H1 (cell line): ENCODE measurements around the gene TRIM67. TPM values are rescaled to one million over a fixed set of nuclear protein-coding genes. Genes with fewer than 3 reads are reported as not detected.
"Not testable (repeated sequence)": the region's sequence is repeated elsewhere in the genome, so short reads cannot be mapped to it uniquely, and the experiment has no call there.

Experiments used
- CTCF ChIA-PET: fragments of 300-600 bp; sonication (Branson Sonifier 250); formaldehyde crosslinking; loops from one replicate; lab custom pipeline; 2021; ENCODE audit not compliant: partially characterized antibody; lab: Charles Lee
- POLR2A ChIA-PET: fragments of 300-600 bp; sonication (Branson Sonifier 250); formaldehyde crosslinking; loops from one replicate; lab custom pipeline; 2021; ENCODE audit warnings: inconsistent platforms; ENCODE audit not compliant: partially characterized antibody; lab: Charles Lee
- DNase-seq, 2 experiments: peaks; one replicate each; pipeline versions ENCODE4 v3.0.0 to v3.0.0-alpha.2; 2010 to 2022; ENCODE audit warnings: low spot score in 2 of 2, low read depth in 1 of 2, mixed read lengths in 1 of 2
- FAIRE-seq: peaks from 2 replicates; lab custom pipeline; 2011; peaks lifted over from hg19 to GRCh38; lab: Jason Lieb, UNC
- H2AFZ ChIP-seq: 2 replicates; pipeline ENCODE4 v1.8.1; 2012; ENCODE audit warnings: low read length, inconsistent platforms
- H2AK5ac ChIP-seq: 2 replicates; pipeline ENCODE4 v1.6.1; 2013; ENCODE audit warnings: low read depth, low read length
- H2BK120ac ChIP-seq: replicated peaks from 2 replicates; pipeline ENCODE3; 2013; ENCODE audit warnings: low read depth, low read length, inconsistent platforms
- H2BK12ac ChIP-seq: 2 replicates; pipeline ENCODE4 v1.6.1; 2013; ENCODE audit warnings: low read depth, low read length
- H2BK15ac ChIP-seq: 2 replicates; pipeline ENCODE4 v1.6.1; 2013; ENCODE audit warnings: low read length
- H2BK20ac ChIP-seq: 2 replicates; pipeline ENCODE4 v1.6.1; 2013; ENCODE audit warnings: low read length
- H2BK5ac ChIP-seq: 2 replicates; pipeline ENCODE4 v1.6.1; 2013; ENCODE audit warnings: low read depth, low read length
- H3K14ac ChIP-seq: 2 replicates; pipeline ENCODE4 v1.6.1; 2013; ENCODE audit warnings: inconsistent platforms; ENCODE audit not compliant: insufficient read length
- H3K18ac ChIP-seq: 2 replicates; pipeline ENCODE4 v1.6.1; 2013; ENCODE audit warnings: low read length; ENCODE audit errors: extremely low read depth
- H3K23ac ChIP-seq: 2 replicates; pipeline ENCODE4 v1.6.1; 2013; ENCODE audit warnings: inconsistent platforms; ENCODE audit not compliant: insufficient read length
- H3K23me2 ChIP-seq: 2 replicates; pipeline ENCODE4 v1.6.1; 2013; ENCODE audit warnings: low read depth, low read length
- H3K27ac ChIP-seq: 2 replicates; pipeline ENCODE4 v1.6.1; 2011; ENCODE audit warnings: low read depth, low read length, inconsistent platforms
- H3K27me3 ChIP-seq, 4 experiments: replicated peaks in 1 of 4; 1 replicate in 1 of 4; 2 replicates in 3 of 4; pipeline versions ENCODE4 v1.6.1 to v1.8.1; 2011 to 2013; ENCODE audit warnings: low read length in 3 of 4, mild to moderate bottlenecking in 3 of 4, inconsistent platforms in 2 of 4, mixed read lengths in 2 of 4, moderate library complexity in 1 of 4; ENCODE audit not compliant: control insufficient read depth in 3 of 4, insufficient read depth in 3 of 4; ENCODE audit errors: extremely low read depth in 1 of 4
- H3K36me3 ChIP-seq, 4 experiments: 2 replicates each; pipeline versions ENCODE4 v1.6.1 to v1.8.1; 2011 to 2013; ENCODE audit warnings: mild to moderate bottlenecking in 4 of 4, low read length in 3 of 4, moderate library complexity in 2 of 4, control low read depth in 1 of 4, inconsistent platforms in 1 of 4; ENCODE audit not compliant: insufficient read depth in 4 of 4, control insufficient read depth in 2 of 4
- H3K4ac ChIP-seq: replicated peaks from 2 replicates; pipeline ENCODE3; 2013; ENCODE audit warnings: low read length, low read depth, mixed read lengths, inconsistent platforms; ENCODE audit not compliant: insufficient read length
- H3K4me1 ChIP-seq, 4 experiments: replicated peaks in 1 of 4; 1 replicate in 1 of 4; 2 replicates in 3 of 4; pipeline versions ENCODE4 v1.6.1 to v1.8.1; 2011 to 2013; ENCODE audit warnings: low read length in 3 of 4, inconsistent platforms in 2 of 4, mixed read lengths in 1 of 4; ENCODE audit not compliant: insufficient read depth in 4 of 4, control insufficient read depth in 3 of 4
- H3K4me2 ChIP-seq, 2 experiments: 2 replicates each; pipeline versions ENCODE4 v1.6.1 to v1.8.1; 2011 to 2013; ENCODE audit warnings: low read depth in 2 of 2, low read length in 2 of 2, control low read depth in 1 of 2, inconsistent platforms in 1 of 2, mild to moderate bottlenecking in 1 of 2; ENCODE audit not compliant: insufficient read depth in 1 of 2
- H3K4me3 ChIP-seq, 4 experiments: fragments of 200-600, 300-600 bp in 1 of 4; sonication (generic), shearing (Covaris generic), sonication (Bioruptor Twin) in 1 of 4; 2 replicates each; pipeline versions ENCODE4 v1.5.1 to v1.8.1; 2011 to 2016; ENCODE audit warnings: low read length in 4 of 4, low read depth in 3 of 4, control low read depth in 2 of 4, inconsistent platforms in 2 of 4, mild to moderate bottlenecking in 2 of 4, mixed read lengths in 1 of 4, moderate library complexity in 1 of 4; ENCODE audit not compliant: insufficient read depth in 2 of 4; ENCODE audit errors: extremely low read depth in 1 of 4
- H3K56ac ChIP-seq: replicated peaks from 2 replicates; pipeline ENCODE3; 2013; ENCODE audit warnings: low read depth, mild to moderate bottlenecking, mixed read lengths, low read length, inconsistent platforms; ENCODE audit not compliant: insufficient read length
- H3K79me1 ChIP-seq: 2 replicates; pipeline ENCODE4 v1.6.1; 2013; ENCODE audit warnings: low read depth, low read length, control low read depth
- H3K79me2 ChIP-seq, 2 experiments: 2 replicates each; pipeline versions ENCODE4 v1.6.1 to v1.8.1; 2012 to 2013; ENCODE audit warnings: low read length in 2 of 2, mild to moderate bottlenecking in 2 of 2, inconsistent platforms in 1 of 2; ENCODE audit not compliant: insufficient read depth in 2 of 2, control insufficient read depth in 1 of 2
- H3K9ac ChIP-seq, 4 experiments: replicated peaks in 1 of 4; 1 replicate in 1 of 4; 2 replicates in 3 of 4; pipeline versions ENCODE4 v1.6.1 to v1.8.1; 2011 to 2013; ENCODE audit warnings: low read depth in 3 of 4, low read length in 3 of 4, control low read depth in 2 of 4, mild to moderate bottlenecking in 2 of 4, moderate library complexity in 2 of 4, inconsistent platforms in 1 of 4; ENCODE audit errors: extremely low read depth in 1 of 4
- H3K9me3 ChIP-seq, 2 experiments: 2 replicates each; pipeline versions ENCODE4 v1.6.1 to v1.8.1; 2012 to 2013; ENCODE audit warnings: mild to moderate bottlenecking in 2 of 2, moderate library complexity in 2 of 2, control low read depth in 1 of 2, inconsistent platforms in 1 of 2, low read depth in 1 of 2, low read length in 1 of 2, mixed read lengths in 1 of 2; ENCODE audit not compliant: insufficient read depth in 2 of 2
- H4K20me1 ChIP-seq, 2 experiments: replicated peaks in 1 of 2; 2 replicates each; pipeline versions ENCODE3 to v1.8.1; 2011 to 2013; ENCODE audit warnings: inconsistent platforms in 2 of 2, low read length in 2 of 2, mild to moderate bottlenecking in 1 of 2; ENCODE audit not compliant: insufficient read depth in 2 of 2, control insufficient read depth in 1 of 2
- H4K5ac ChIP-seq: 2 replicates; pipeline ENCODE4 v1.6.1; 2013; ENCODE audit warnings: low read length, low read depth, mixed read lengths, inconsistent platforms; ENCODE audit not compliant: insufficient read length
- H4K8ac ChIP-seq: 2 replicates; pipeline ENCODE4 v1.8.0; 2013; ENCODE audit warnings: mild to moderate bottlenecking, moderate library complexity, low read length, inconsistent platforms; ENCODE audit not compliant: insufficient read depth; ENCODE audit errors: extremely low read depth
- H4K91ac ChIP-seq: replicated peaks from 2 replicates; pipeline ENCODE3; 2013; ENCODE audit warnings: low read length, mixed read lengths, inconsistent platforms; ENCODE audit not compliant: insufficient read length
- WGBS, 2 experiments: shearing (Covaris generic) in 1 of 2; methylation state at CpG; one replicate each; pipeline versions ENCODE4 v1.1.6 to v1.1.7; 2013 to 2015; ENCODE audit warnings: low lambda C conversion rate in 2 of 2, mixed read lengths in 2 of 2, inconsistent platforms in 1 of 2, low coverage in 1 of 2, missing lambda C conversion rate in 1 of 2; ENCODE audit not compliant: insufficient replicate concordance in 2 of 2, insufficient coverage in 1 of 2, insufficient read length in 1 of 2; ENCODE audit errors: extremely low coverage in 1 of 2, missing lambda C conversion rate in 1 of 2; 5-methylcytosine and 5-hydroxymethylcytosine counted together
- polyA plus RNA-seq, 7 experiments: library from polyadenylated mRNA; depleted of rRNA in 3 of 7; stranded (reverse) in 5 of 7; unstranded in 2 of 7; fragments of >200 nt in 5 of 7; fragments of 200-250 nt in 2 of 7; gene quantifications; 1 replicate in 5 of 7; 2 replicates in 1 of 7; 4 replicates in 1 of 7; pipeline versions ENCODE4 v1.2.1 to v1.2.3, GENCODE V29; 2011 to 2013; ENCODE audit warnings: missing spikeins in 2 of 7, mixed read lengths in 2 of 7
- total RNA-seq: library from RNA; stranded (reverse); fragmentation: NEBNext Ultra II Directional; extraction: Animal tissue kit (Norgen Biotek cat#: 25700); gene quantifications from 2 replicates; pipeline ENCODE4 v1.2.1, GENCODE V29; 2021

The TRIM67 gene
- total and polyA plus RNA-seq, 2 of the 8 experiments (the other 6 are each of a cell fraction or from before 2014, with no cell fraction given), result under 0.01 TPM; not detected in 1

DNA sequence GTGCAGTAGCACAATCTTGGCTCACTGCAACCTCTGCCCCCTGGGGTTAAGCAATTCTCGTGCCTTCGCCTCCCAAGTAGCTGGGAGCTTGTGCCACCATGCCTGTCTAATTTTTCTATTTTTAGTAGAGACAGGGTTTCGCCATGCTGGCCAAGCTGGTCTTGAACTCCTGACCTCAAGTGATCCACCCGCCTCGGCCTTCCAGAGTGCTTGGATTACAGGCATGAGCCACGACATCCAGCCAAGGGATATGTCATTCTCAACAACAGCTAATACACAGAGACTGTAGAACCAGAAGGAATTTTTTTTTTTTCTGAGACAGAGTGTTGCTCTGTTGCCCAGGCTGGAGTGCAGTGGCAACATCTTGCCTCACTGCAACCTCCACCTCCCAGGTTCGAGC lies 3.7 kb upstream of the TRIM67 start:
- POLR2A ChIA-PET, H2AFZ ChIP-seq, DNase-seq, H3K9me3 ChIP-seq, H3K23ac ChIP-seq, H3K36me3 ChIP-seq, H2BK20ac ChIP-seq, H4K91ac ChIP-seq, H3K4me2 ChIP-seq, H3K4ac ChIP-seq, H4K20me1 ChIP-seq, H3K9ac ChIP-seq, H2BK12ac ChIP-seq, H2AK5ac ChIP-seq, H4K8ac ChIP-seq, H2BK15ac ChIP-seq, H3K27ac ChIP-seq, H3K79me1 ChIP-seq, H2BK120ac ChIP-seq, H3K4me3 ChIP-seq, H3K4me1 ChIP-seq, H3K56ac ChIP-seq, FAIRE-seq, H3K18ac ChIP-seq, H4K5ac ChIP-seq, H3K14ac ChIP-seq, H3K79me2 ChIP-seq, H2BK5ac ChIP-seq: not testable (repeated sequence)
- peaks cover 11% of the 10 kb centered on the region; the same call in 1 of the 2 replicates for H3K23me2 ChIP-seq
- 92% methylated on average over 7 of the region's 7 CpGs; no CpG with 5 or more reads in 1 of the 2 experiments for WGBS, 2 experiments
- CTCF ChIA-PET, result interaction anchor here (1.0 kb wide), 1 partner anchor 49 kb away, joined by 4 read pairs; no protein-coding TSS in a partner anchor
- peaks cover 33 to 46% (median 41%) of the 10 kb centered on the region in 4 experiments for H3K27me3 ChIP-seq
